ENCODE data around the gene RASA3.
A peak's percentile ranks its signal among the peaks of the same experiment; 100 is the strongest.
"Not testable (repeated sequence)": the region's sequence is repeated elsewhere in the genome, so short reads cannot be mapped to it uniquely, and the experiment has no call there.

The RASA3 gene

DNA sequence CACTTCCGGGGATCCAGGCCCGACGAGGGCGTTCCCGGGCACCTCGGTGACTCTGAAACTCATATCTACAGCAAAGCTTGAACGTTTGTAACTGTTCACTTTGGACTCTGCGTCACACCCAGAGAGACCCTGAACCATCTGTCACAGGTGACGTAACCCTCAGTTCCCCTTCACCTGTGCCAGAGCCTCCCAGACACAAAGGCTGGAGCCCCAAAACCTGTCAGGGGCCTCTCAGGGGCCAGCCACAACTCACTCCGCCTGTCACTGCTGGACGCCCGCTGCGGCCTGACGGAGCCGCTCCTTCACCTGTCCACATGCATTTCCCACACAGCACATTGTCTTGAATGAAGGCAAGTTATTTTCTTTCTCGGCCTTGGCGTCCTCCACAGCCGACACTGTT is 8.0 kb downstream of the RASA3 start:
- DNase-seq, result no peak

- DNase-seq, result no peak
Measured at GRCh38 chr13:114123876-114124275, 8.5 kb downstream of the RASA3 start.

DNA sequence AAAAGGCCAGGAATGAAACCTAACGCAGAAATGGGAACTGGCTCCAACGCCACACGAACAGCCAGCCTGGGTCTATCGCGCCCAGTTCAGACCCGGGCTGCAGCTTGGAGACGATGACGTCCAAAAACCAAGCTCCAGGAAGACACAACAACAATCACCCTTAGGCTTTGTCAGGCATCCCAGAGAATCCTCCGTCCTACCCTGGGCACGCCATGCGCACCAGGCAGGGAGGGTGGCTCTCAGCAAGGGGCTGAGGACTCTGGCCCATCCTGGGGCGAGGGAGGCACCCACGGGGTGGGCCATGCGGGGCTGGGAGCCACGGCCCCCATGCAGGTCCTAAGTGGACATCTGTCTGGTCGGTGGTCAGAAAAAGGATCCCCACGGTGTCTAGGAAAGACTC is 9.0 kb downstream of the RASA3 start:
- DNase-seq, result no peak

GRCh38 chr13:114122591-114123211 is 9.7 kb downstream of the RASA3 start:
- DNase-seq, result no peak

GRCh38 chr13:114122127-114122511 is 10.3 kb downstream of the RASA3 start:
- no peak for DNase-seq

- no peak for DNase-seq
Measured at GRCh38 chr13:114121496-114122126, 10.8 kb downstream of the RASA3 start.

- no peak for DNase-seq
Measured at GRCh38 chr13:114121031-114121430, 11.4 kb downstream of the RASA3 start.

DNA sequence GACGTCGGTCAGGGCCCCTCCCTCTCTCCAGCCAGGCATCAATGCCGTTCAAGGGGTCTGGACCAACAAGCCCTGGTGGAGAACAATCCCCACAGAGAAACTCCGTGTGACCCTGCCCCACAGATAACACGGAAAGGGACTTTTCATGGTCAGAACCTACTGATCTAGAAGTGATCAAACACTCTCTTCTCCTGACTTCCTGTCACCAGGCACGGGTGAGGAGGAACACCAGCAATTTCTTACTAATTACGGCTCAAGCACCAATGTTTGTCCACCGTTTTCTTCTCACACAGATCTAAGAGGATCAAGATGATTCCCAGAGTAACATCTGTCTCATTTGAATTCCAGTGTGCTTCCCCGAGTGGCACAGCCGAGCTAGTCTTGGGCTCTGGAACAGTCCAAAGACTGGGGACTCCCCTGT is 11.8 kb downstream of the RASA3 start:
- no peak for DNase-seq

DNA sequence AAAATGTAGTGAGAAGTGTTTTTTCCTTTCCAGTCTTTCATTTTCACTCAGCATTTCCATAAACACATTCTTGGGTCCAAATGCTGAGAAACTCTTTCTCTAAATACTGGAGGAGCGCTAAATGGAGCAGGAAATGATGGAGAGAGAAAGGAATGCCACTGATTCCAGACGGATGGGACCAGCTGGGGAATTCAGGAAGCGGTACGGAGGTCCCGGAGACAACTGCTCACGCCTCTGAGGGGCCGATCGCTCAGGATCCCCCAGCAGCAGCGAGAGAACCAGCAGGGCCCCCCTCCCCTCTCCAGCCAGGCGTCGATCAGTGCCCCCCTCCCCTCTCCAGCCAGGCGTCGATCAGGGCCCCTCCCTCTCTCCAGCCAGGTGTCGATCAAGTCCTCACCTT is 13.2 kb downstream of the RASA3 start:
- no peak for DNase-seq

GRCh38 chr13:114118511-114119123 is 13.8 kb downstream of the RASA3 start:
- no peak for DNase-seq

DNA sequence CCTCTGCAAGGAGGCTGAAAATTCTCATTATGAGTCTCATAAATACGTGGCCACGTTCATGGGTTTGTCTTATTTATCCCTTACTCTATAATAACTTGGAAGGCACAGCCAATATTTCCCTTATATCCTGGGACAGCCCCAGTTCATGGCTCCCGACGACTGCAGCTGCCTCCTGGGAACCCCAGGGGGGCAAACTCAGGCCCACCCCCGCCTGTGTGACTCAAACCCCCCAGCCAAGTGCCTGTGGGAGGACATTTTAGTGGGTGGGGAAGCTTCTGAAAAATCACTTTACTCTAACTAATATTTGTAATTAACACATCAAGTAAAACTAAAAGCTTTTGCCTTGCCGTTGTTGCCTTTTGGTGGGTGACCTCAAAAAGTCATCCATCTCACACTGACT is 14.3 kb downstream of the RASA3 start:
- DNase-seq, result no peak

GRCh38 chr13:114117341-114117874 is 15.0 kb downstream of the RASA3 start:
- DNase-seq, result not testable (repeated sequence)

DNA sequence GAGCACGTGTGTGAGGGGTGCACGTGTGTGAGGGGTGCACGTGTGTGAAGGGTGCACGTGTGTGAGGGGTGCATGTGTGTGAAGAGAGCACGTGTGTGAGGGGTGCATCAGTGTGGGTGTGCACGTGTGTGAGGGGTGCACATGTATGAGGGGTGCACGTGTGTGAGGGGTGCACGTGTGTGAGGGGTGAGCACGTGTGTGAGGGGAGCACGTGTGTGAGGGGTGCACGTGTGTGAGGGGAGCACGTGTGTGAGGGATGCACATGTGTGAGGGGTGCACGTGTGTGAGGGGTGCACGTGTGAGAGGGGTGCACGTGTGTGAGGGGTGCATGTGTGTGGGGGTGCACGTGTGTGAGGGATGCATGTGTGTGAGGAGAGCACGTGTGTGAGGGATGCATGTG is 15.7 kb downstream of the RASA3 start:
- no peak for DNase-seq

DNA sequence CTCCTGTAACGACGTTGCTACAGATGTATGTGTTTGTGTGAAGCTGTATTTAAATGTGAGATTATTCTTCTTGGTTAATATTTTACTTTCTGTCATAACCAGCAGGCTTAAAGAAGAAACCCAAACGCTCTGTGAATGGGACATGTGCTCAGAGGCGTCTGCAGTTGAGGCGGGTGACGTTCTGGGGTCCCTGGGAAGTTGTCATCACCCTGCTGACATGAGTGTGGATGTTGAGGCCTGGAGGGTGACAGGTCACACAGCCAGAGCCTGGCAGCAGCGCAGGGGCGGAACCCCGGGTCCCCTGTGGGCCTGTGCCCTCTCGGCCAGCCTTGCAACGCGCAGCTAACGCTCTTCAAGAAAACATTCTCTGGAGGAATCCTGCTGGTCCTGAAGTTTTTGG is 16.6 kb downstream of the RASA3 start:
- no peak for DNase-seq

GRCh38 chr13:114115191-114115671 is 17.2 kb downstream of the RASA3 start:
- no peak for DNase-seq

DNA sequence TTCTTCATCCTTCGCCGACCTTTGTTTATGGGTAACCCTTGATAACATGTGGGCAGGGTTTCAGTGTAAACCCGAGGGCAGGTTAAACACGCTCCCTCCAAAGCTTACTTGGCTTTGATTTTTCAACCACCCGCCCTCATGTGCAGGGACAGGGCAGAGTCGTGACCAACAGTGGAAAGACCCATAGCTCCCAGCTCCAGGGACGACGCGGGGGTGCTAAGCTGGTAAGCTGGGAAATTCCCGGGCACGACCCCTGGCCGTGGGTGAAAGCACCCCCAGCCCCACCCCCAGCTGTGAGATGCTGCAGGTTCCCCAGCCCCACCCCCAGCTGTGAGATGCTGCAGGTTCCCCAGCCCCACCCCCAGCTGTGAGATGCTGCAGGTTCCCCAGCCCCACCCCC is 17.8 kb downstream of the RASA3 start:
- DNase-seq, result not testable (repeated sequence)

- DNase-seq, result no peak
Measured at GRCh38 chr13:114114006-114114640, 18.3 kb downstream of the RASA3 start.

DNA sequence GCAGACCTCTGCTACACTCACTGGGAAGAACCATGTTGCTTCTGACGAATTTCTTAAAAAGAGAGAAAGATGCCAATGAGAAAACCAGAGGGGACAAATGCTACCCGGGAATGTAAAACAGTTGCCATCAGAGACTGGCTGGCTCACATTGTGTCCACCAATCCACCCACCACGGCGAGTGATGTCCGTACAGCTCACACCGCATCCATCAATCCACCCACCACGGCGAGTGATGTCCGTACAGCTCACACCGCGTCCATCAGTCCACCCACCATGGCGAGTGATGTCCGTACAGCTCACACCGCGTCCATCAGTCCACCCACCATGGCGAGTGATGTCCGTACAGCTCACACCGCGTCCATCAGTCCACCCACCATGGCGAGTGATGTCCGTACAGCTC is 19.0 kb downstream of the RASA3 start:
- not testable (repeated sequence) for DNase-seq

DNA sequence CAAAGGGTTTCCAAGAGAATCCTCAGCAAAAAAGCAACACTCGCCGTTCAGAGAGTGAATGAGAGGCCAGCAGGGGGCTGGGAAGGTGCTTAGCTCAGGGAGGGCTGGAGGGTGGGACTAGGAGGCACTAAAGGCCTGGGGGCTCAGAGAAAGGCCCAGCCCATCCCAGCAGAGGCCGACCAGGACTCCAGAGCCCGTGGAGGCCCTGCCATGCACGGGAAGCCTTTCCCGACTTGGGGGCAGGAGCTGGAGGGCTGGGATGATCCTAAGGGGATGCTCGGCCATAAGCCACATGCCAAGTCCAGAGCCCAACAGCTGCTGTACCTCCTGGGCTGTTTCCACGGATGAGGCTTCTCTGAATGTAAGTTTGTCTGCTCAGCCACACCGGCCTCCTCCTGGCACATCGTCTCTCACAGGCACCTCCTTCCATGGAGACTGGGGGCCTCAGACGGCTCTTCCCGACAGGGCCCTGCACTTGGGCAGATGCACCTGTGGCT is 19.5 kb downstream of the RASA3 start:
- DNase-seq, result no peak

- peak; percentile 24 for DNase-seq
Measured at GRCh38 chr13:114112231-114112825, 20.1 kb downstream of the RASA3 start.

GRCh38 chr13:114111577-114111976 is 20.8 kb downstream of the RASA3 start:
- no peak for DNase-seq

DNA sequence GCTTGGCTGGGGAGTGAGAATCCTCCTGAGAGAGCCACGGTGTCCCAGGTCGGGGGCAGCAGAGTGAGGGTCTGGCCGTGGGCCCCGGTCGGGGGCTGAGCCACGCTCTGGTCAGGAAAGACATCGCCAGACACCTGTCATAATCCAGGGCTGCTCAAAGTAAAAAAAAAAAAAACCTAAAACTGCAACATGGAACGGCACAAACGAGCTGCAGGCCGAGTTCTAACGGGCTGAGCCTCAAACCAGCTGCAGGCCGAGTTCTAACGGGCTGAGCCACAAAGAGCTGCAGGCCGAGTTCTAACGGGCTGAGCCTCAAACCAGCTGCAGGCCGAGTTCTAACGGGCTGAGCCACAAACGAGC is 21.6 kb downstream of the RASA3 start:
- DNase-seq, result not testable (repeated sequence)
